ENCODE measurements around the gene MRPS18A. TPM values are rescaled to one million over a fixed set of nuclear protein-coding genes. Genes with fewer than 3 reads are reported as not detected.

MRPS18A gene
- total and polyA plus RNA-seq, 2 donors from 2014 or later = 36.4 to 103 TPM

DNA sequence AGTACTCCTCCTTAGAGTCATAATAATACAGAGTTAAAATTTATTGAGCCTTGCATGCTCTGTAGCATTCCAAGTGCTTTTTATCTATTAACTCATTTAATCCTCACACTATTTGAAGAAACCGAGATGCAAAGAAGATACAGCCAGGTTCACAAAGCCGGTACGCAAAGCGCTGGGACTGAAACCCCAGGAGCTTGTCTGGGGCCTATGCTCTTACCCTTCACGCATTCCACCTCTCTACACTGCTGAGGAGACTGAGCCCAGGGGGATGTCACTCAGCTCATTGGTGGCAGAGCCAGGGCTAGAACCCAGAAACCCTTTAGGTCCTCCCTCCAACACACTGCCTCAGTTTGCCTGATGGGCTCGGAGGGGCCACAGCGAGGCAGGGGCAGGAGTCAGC lies 19.7 kb upstream of the MRPS18A start:
- intact Hi-C loops (cut with DNase I) = no loop called here
- Histone ChIP-seq H3K9ac (ENCODE audit: low read length in 3 of 3) (no peak overlapping the region), H3K4me3 (ENCODE audit: low read length in 3 of 3) (no peak overlapping the region), H3K9me3 (ENCODE audit: control insufficient read depth in 2 of 3, insufficient read depth in 1 of 3, low read length in 3 of 3) (no peaks in the 10 kb centered on the region), H3K27me3 (ENCODE audit: control insufficient read depth, insufficient read depth, low read length) (no peaks in the 10 kb centered on the region), H3K36me3 (ENCODE audit: control insufficient read depth in 2 of 3, insufficient read depth in 3 of 3, low read length in 3 of 3) (no peaks in the 10 kb centered on the region), H3K27ac (ENCODE audit: low read depth in 2 of 2, low read length in 2 of 2) (no peak overlapping the region), H3K4me1 (ENCODE audit: control insufficient read depth in 2 of 3, insufficient read depth in 2 of 3, low read depth in 1 of 3, low read length in 3 of 3) (peaks cover 3 to 6% (median 3%) of the 10 kb centered on the region in 3 donors)
- DNase-seq = no peak
- FAIRE-seq = no peak
- TF ChIP-seq, protein P1, sequence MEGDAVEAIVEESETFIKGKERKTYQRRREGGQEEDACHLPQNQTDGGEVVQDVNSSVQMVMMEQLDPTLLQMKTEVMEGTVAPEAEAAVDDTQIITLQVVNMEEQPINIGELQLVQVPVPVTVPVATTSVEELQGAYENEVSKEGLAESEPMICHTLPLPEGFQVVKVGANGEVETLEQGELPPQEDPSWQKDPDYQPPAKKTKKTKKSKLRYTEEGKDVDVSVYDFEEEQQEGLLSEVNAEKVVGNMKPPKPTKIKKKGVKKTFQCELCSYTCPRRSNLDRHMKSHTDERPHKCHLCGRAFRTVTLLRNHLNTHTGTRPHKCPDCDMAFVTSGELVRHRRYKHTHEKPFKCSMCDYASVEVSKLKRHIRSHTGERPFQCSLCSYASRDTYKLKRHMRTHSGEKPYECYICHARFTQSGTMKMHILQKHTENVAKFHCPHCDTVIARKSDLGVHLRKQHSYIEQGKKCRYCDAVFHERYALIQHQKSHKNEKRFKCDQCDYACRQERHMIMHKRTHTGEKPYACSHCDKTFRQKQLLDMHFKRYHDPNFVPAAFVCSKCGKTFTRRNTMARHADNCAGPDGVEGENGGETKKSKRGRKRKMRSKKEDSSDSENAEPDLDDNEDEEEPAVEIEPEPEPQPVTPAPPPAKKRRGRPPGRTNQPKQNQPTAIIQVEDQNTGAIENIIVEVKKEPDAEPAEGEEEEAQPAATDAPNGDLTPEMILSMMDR (IDR thresholded peaks at IDR 0.05; ENCODE audit: borderline replicate concordance, extremely low read depth, insufficient read depth) = no peak

DNA sequence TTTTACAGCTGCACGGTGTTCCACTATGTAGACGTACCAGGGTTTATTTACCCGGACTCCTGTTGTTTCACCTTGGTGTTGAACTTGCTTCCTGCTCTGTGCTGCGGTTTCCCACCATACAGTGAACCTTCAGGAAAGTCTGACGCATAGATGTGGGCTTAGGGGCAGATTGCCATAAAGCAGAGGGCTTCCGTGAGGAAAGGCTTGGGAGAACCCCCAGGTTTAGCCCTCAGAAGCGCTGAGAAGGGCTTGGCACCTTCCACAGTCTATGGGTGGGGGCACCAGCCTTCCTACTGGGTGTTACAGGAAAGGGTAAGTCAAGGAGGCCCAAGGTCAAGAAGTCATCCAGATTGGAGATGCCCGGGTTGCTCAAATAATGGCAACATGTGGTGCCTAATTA lies 19.2 kb upstream of the MRPS18A start:
- Histone ChIP-seq H3K4me1 (ENCODE audit: control insufficient read depth in 2 of 3, insufficient read depth in 2 of 3, low read depth in 1 of 3, low read length in 3 of 3) (peaks cover 5 to 10% (median 7%) of the 10 kb centered on the region in 3 donors), H3K27ac (ENCODE audit: low read depth in 2 of 2, low read length in 2 of 2) (no peak overlapping the region), H3K27me3 (ENCODE audit: control insufficient read depth, insufficient read depth, low read length) (no peaks in the 10 kb centered on the region), H3K4me3 (ENCODE audit: low read length in 3 of 3) (no peak overlapping the region), H3K9ac (ENCODE audit: low read length in 3 of 3) (no peak overlapping the region), H3K36me3 (ENCODE audit: control insufficient read depth in 2 of 3, insufficient read depth in 3 of 3, low read length in 3 of 3) (no peaks in the 10 kb centered on the region), H3K9me3 (ENCODE audit: control insufficient read depth in 2 of 3, insufficient read depth in 1 of 3, low read length in 3 of 3) (no peaks in the 10 kb centered on the region)
- TF ChIP-seq, protein P1 (IDR thresholded peaks at IDR 0.05; ENCODE audit: borderline replicate concordance, extremely low read depth, insufficient read depth) = no peak
- intact Hi-C loops (cut with DNase I) = no loop called here
- FAIRE-seq (no peak), DNase-seq (no peak)

DNA sequence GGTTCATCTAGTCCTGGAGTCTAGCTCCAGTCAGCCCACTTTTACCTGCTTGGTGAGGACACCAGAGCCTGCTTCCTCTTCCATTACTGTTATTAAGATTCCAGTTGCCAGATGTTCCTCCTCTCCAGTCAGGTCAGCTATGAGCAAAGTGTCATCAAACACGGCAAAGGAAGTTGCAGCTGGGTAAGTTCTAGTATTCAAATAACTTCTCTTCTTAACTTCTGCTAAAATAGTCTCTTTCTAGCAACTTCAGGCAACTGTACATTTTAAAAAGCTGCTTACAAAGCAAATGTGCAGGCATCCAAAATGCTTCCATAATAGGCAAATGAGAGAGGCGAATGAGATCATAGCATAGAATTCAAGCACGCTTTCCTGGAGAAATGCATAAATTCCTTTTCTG lies 18.4 kb upstream of the MRPS18A start:
- DNase-seq = peak in 2 of 5 donors; percentile 56 to 80
- Histone ChIP-seq H3K9me3 (ENCODE audit: control insufficient read depth in 2 of 3, insufficient read depth in 1 of 3, low read length in 3 of 3) (no peaks in the 10 kb centered on the region), H3K4me3 (ENCODE audit: low read length in 3 of 3) (no peak overlapping the region), H3K4me1 (ENCODE audit: control insufficient read depth in 2 of 3, insufficient read depth in 2 of 3, low read depth in 1 of 3, low read length in 3 of 3) (peaks cover 5 to 10% (median 8%) of the 10 kb centered on the region in 3 donors), H3K27ac (ENCODE audit: low read depth in 2 of 2, low read length in 2 of 2) (peak overlapping the region in 1 of 2 donors; percentile 19), H3K36me3 (ENCODE audit: control insufficient read depth in 2 of 3, insufficient read depth in 3 of 3, low read length in 3 of 3) (no peaks in the 10 kb centered on the region), H3K27me3 (ENCODE audit: control insufficient read depth, insufficient read depth, low read length) (no peaks in the 10 kb centered on the region), H3K9ac (ENCODE audit: low read length in 3 of 3) (no peak overlapping the region)
- intact Hi-C loops (cut with DNase I) = no loop called here
- TF ChIP-seq, protein P1 (IDR thresholded peaks at IDR 0.05; ENCODE audit: borderline replicate concordance, extremely low read depth, insufficient read depth) = no peak
- FAIRE-seq = no peak

Data from kidney (tissue), 14 donors.